Stimulated activated CD8-positive, alpha-beta memory T cell treated with anti-CD3 and anti-CD28 coated beads, Interleukin-4, amount 100 ng/mL, for 1 hour (primary cell): ENCODE data around the gene INPP5B.
"Not testable (repeated sequence)": the region's sequence is repeated elsewhere in the genome, so short reads cannot be mapped to it uniquely, and the experiment has no call there.

Source experiments
- DNase-seq, 2 donors: peaks; one replicate each; pipeline ENCODE4 v3.0.0-alpha.2; 2020; ENCODE audit warnings: low read depth in 2 of 2, low spot score in 1 of 2

INPP5B gene

GRCh38 chr1:37946703-37947360 is at the start of gene INPP5B:
TSS of gene INPP5B (minus strand) at chr1:37947053. CDS start at chr1:37946308, 745 bp downstream.
- DNase-seq, result peak; percentile 31 to 41

GRCh38 chr1:37995751-37996345 is 49.0 kb upstream of the INPP5B start:
- DNase-seq, result no peak

GRCh38 chr1:37994886-37995566 is 48.2 kb upstream of the INPP5B start:
- no peak for DNase-seq

- no peak for DNase-seq
These were observed 42.6 kb upstream of the INPP5B start for GRCh38 chr1:37989361-37989930.

GRCh38 chr1:37987679-37988078 is 40.8 kb upstream of the INPP5B start:
- no peak for DNase-seq

- DNase-seq, result no peak
These were observed 36.7 kb upstream of the INPP5B start for GRCh38 chr1:37983546-37983945.

- no peak for DNase-seq
These were observed 31.7 kb upstream of the INPP5B start for GRCh38 chr1:37978541-37978940.

GRCh38 chr1:37975083-37975482 is 28.2 kb upstream of the INPP5B start:
- DNase-seq, result not testable (repeated sequence)

- no peak for DNase-seq
These were observed 27.7 kb upstream of the INPP5B start for GRCh38 chr1:37974567-37974966.

- DNase-seq, result not testable (repeated sequence)
These were observed 26.8 kb upstream of the INPP5B start for GRCh38 chr1:37973684-37974083.

- DNase-seq, result no peak
These were observed 18.4 kb upstream of the INPP5B start for GRCh38 chr1:37965301-37965700.

GRCh38 chr1:37964106-37964505 is 17.3 kb upstream of the INPP5B start:
- not testable (repeated sequence) for DNase-seq

- no peak for DNase-seq
These were observed 11.8 kb upstream of the INPP5B start for GRCh38 chr1:37958690-37959089.

- no peak for DNase-seq
These were observed 8.8 kb upstream of the INPP5B start for GRCh38 chr1:37955685-37956084.

- DNase-seq, result no peak
These were observed 7.6 kb upstream of the INPP5B start for GRCh38 chr1:37954316-37954971.

- no peak for DNase-seq
These were observed 5.9 kb upstream of the INPP5B start for GRCh38 chr1:37952738-37953137.

GRCh38 chr1:37951783-37952624 is 5.2 kb upstream of the INPP5B start:
- no peak for DNase-seq

- no peak for DNase-seq
These were observed 4.4 kb upstream of the INPP5B start for GRCh38 chr1:37951041-37951782.

- no peak for DNase-seq
These were observed 2.8 kb upstream of the INPP5B start for GRCh38 chr1:37949524-37950152.
